Measurements from ENCODE around the gene CLEC20A. TPM values are rescaled to one million over a fixed set of nuclear protein-coding genes. Genes with fewer than 3 reads are reported as not detected.

The CLEC20A gene
- total RNA-seq, 1 experiment from 2014 or later = not detected

DNA sequence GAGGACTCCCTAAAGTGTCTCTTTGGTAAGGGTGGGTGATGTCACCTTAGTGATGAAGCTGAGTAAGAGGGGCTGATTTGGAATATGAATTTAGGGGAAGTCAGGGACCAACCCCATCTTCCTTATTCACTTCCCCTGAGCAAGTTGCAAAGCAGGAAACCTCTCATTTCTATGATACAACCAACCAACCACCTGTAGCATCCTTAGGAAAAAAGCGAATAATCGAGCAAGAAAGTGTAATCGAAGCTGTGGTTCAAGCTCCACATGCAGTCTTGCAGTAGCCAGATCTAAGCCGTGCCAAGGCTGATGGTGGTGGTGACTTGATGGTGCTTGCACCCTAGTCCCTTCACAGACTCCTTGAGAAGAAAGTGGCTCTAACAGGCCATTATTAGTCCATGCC, 19.3 kb upstream of the CLEC20A start:
- H3K27me3 ChIP-seq (ENCODE audit: insufficient read depth, low read depth) = no peaks in the 10 kb centered on the region
- no TSS peak for BruUV-seq (replicated peaks)
- no peaks in the 10 kb centered on the region for H3F3A ChIP-seq (ENCODE audit: insufficient read depth, low read depth)
- no peak overlapping the region for H2AFZ ChIP-seq
- no peaks in the 10 kb centered on the region for H3K79me2 ChIP-seq (ENCODE audit: low read depth)
- intact Hi-C loops (cut with micrococcal nuclease; ENCODE audit: unreplicated experiment) = no loop called here
- no peak for TF ChIP-seq EZH2 (IDR thresholded peaks at IDR 0.05; ENCODE audit: low read depth)
- TF ChIP-seq, protein P1, sequence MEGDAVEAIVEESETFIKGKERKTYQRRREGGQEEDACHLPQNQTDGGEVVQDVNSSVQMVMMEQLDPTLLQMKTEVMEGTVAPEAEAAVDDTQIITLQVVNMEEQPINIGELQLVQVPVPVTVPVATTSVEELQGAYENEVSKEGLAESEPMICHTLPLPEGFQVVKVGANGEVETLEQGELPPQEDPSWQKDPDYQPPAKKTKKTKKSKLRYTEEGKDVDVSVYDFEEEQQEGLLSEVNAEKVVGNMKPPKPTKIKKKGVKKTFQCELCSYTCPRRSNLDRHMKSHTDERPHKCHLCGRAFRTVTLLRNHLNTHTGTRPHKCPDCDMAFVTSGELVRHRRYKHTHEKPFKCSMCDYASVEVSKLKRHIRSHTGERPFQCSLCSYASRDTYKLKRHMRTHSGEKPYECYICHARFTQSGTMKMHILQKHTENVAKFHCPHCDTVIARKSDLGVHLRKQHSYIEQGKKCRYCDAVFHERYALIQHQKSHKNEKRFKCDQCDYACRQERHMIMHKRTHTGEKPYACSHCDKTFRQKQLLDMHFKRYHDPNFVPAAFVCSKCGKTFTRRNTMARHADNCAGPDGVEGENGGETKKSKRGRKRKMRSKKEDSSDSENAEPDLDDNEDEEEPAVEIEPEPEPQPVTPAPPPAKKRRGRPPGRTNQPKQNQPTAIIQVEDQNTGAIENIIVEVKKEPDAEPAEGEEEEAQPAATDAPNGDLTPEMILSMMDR (conservative IDR thresholded peaks at IDR 0.05) = no peak
- ChIA-PET CTCF (no interaction called here), POLR2A (ENCODE audit: unreplicated experiment) (interaction anchor here (0.6 kb wide), 1 partner anchor 436 kb away, joined by 4 read pairs; no protein-coding TSS in a partner anchor)
- H3K9me2 ChIP-seq (ENCODE audit: insufficient read depth) = no peaks in the 10 kb centered on the region; the same call in 1 of the 2 replicates
- no peak overlapping the region for H3K4me3 ChIP-seq
- no peak for DNase-seq
- no peaks in the 10 kb centered on the region for H4K20me1 ChIP-seq (ENCODE audit: insufficient read depth)
- no peak overlapping the region for H3K4me2 ChIP-seq
- no peaks in the 10 kb centered on the region for H3K4me1 ChIP-seq (replicated peaks; ENCODE audit: insufficient read depth)
- no peak overlapping the region for H3K27ac ChIP-seq
- H3K36me3 ChIP-seq (ENCODE audit: low read depth) = no peaks in the 10 kb centered on the region
- no peaks in the 10 kb centered on the region for H3K9me3 ChIP-seq (ENCODE audit: insufficient read depth, low read depth)

DNA sequence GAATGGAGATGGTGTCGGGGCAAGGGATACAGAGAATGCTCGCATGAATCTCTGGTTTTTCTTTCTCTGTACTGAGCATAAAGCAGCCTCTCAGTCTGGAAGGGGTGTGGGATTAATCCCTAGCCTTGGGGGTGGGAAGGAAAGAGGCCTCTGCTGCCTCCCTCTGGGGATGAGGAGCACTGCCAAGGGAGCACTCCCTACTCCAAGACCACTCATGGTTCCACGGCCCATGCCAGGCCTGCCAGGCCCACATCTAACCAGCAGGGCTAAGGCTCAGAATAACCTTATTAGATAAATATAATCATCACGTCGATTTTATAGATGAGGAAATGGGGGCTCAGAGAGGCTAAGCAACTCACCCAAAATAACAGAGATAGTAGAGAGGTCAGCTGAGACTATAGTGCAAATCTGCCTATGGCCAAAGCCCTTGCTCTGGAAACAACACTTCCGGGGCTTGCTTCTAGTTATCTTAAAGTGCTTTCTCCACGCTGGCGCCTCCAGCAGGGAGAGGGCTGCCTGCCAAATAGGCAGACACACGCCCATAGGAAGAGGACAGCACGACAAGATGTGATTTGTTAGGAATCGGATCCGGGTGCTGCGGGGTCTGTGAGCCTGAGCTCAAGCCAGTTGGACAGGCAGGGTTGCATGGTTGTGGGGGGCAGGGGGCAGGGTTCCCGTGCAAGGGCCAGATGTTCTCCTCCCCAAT, 16.7 kb upstream of the CLEC20A start:
- Histone ChIP-seq H3K79me2 (ENCODE audit: low read depth) (no peaks in the 10 kb centered on the region), H3K36me3 (ENCODE audit: low read depth) (no peaks in the 10 kb centered on the region), H3F3A (ENCODE audit: insufficient read depth, low read depth) (no peaks in the 10 kb centered on the region), H3K27ac (no peak overlapping the region), H3K27me3 (ENCODE audit: insufficient read depth, low read depth) (no peaks in the 10 kb centered on the region), H4K20me1 (ENCODE audit: insufficient read depth) (no peaks in the 10 kb centered on the region), H3K9me3 (ENCODE audit: insufficient read depth, low read depth) (no peaks in the 10 kb centered on the region), H3K4me3 (no peak overlapping the region), H3K9me2 (ENCODE audit: insufficient read depth) (no peaks in the 10 kb centered on the region), H2AFZ (no peak overlapping the region), H3K4me1 (replicated peaks; ENCODE audit: insufficient read depth) (no peaks in the 10 kb centered on the region), H3K4me2 (no peak overlapping the region)
- intact Hi-C loops (cut with micrococcal nuclease; ENCODE audit: unreplicated experiment) = no loop called here
- ChIA-PET CTCF (no interaction called here), POLR2A (ENCODE audit: unreplicated experiment) (no interaction called here)
- BruUV-seq (replicated peaks) = no TSS peak
- TF ChIP-seq EZH2 (IDR thresholded peaks at IDR 0.05; ENCODE audit: low read depth) = no peak
- TF ChIP-seq, protein P1 (conservative IDR thresholded peaks at IDR 0.05) = no peak
- DNase-seq = no peak

DNA sequence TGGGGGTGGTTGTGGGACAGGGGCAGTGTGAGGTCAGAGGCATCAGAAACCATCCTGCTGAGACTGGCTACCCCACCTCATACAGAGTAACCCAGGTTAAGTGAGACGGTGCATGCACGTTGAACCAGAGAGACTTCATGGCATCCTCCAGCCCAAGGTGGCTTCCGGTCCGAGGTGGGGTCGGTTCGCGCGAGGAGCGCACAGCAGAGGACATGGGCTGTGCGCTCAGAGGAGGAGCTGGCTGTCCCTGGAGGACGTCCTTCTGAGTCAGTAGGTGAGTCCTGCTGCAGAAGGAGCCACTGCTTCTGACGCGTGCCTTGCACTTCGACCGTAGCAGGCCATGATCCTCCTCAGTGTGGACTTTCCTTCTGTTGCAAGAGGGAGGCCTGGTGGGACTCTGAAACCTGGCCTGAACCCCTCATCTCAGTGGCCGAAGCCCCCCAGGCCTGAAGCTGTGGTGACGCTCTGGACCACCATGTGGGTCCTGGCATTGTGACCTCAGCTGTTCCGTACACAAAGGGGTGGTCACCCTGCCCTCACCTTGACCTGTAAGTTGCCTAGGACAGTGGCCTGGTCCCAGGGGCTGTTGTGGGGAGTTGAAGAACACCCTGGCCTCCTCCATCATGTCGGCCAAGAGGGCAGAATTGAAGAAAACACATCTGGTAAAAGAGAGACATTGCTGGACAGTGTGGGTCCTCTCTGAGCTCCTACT, 16.0 kb upstream of the CLEC20A start, which contains the start of gene TEX35:
TSS of gene TEX35 (plus strand) at position 544 of the 712 bp plus-strand sequence. CDS start at position 624, 80 bp downstream.
- POLR2A ChIA-PET (ENCODE audit: unreplicated experiment) = no interaction called here
- no peaks in the 10 kb centered on the region for H4K20me1 ChIP-seq (ENCODE audit: insufficient read depth)
- no peaks in the 10 kb centered on the region for H3F3A ChIP-seq (ENCODE audit: insufficient read depth, low read depth)
- intact Hi-C loops (cut with micrococcal nuclease; ENCODE audit: unreplicated experiment) = no loop called here
- H3K9me3 ChIP-seq (ENCODE audit: insufficient read depth, low read depth) = no peaks in the 10 kb centered on the region
- no peaks in the 10 kb centered on the region for H3K36me3 ChIP-seq (ENCODE audit: low read depth)
- CTCF ChIA-PET = no interaction called here
- no TSS peak for BruUV-seq (replicated peaks)
- H3K4me1 ChIP-seq (replicated peaks; ENCODE audit: insufficient read depth) = no peaks in the 10 kb centered on the region
- no peak for DNase-seq
- H3K27ac ChIP-seq = no peak within 1 kb of the TSS
- no peak within 1 kb of the TSS for H3K4me2 ChIP-seq
- no peak within 1 kb of the TSS for H2AFZ ChIP-seq
- H3K79me2 ChIP-seq (ENCODE audit: low read depth) = no peaks in the 10 kb centered on the region
- no peaks in the 10 kb centered on the region for H3K27me3 ChIP-seq (ENCODE audit: insufficient read depth, low read depth)
- TF ChIP-seq, protein P1 (conservative IDR thresholded peaks at IDR 0.05) = no peak
- no peak for TF ChIP-seq EZH2 (IDR thresholded peaks at IDR 0.05; ENCODE audit: low read depth)
- no peaks in the 10 kb centered on the region; the same call in 1 of the 2 replicates for H3K9me2 ChIP-seq (ENCODE audit: insufficient read depth)
- H3K4me3 ChIP-seq = no peak within 1 kb of the TSS
